ENCODE measurements around the gene SOX15.
A peak's percentile ranks its signal among the peaks of the same experiment; 100 is the strongest.

SOX15 gene

DNA sequence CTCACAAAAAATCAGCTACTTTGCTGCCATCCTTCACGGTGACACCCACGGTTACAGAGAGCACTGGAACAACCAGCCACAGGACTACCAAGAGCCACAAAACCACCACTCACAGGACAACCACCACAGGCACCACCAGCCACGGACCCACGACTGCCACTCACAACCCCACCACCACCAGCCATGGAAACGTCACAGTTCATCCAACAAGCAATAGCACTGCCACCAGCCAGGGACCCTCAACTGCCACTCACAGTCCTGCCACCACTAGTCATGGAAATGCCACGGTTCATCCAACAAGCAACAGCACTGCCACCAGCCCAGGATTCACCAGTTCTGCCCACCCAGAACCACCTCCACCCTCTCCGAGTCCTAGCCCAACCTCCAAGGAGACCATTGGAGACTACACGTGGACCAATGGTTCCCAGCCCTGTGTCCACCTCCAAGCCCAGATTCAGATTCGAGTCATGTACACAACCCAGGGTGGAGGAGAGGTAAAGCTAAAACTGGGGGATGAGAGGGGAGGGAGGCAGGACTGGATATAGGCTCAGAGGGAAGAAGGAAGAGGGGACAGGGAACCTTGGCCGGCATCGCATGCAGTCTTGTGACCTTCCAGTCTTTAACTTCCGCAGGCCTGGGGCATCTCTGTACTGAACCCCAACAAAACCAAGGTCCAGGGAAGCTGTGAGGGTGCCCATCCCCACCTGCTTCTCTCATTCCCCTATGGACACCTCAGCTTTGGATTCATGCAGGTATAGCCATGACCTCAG is 9.9 kb downstream of the SOX15 start (continued):
- TF ChIP-seq REST (tag by site-specific recombination; IDR thresholded peaks at IDR 0.05) (0 out of 2 replicates have a peak, but pooled peaks have one; percentile 44), ZNF169 (tag by site-specific recombination; IDR thresholded peaks at IDR 0.05) (0 out of 2 replicates have a peak, but pooled peaks have one; percentile 76), ZNF624 (tag by site-specific recombination; IDR thresholded peaks at IDR 0.05) (0 out of 2 replicates have a peak, but pooled peaks have one; percentile 60), KLF9 (tag by site-specific recombination; IDR thresholded peaks at IDR 0.05; ENCODE audit: low read depth) (0 out of 2 replicates have a peak, but pooled peaks have one; percentile 17), ZNF37A (tag by site-specific recombination; IDR thresholded peaks at IDR 0.05) (no peak), ZNF488 (tag by site-specific recombination; IDR thresholded peaks at IDR 0.05) (peak; percentile 71; the same call in 1 of the 2 replicates), ZNF324 (tag by site-specific recombination; IDR thresholded peaks at IDR 0.05) (no peak), ZBTB20 (tag by site-specific recombination; IDR thresholded peaks at IDR 0.05) (0 out of 2 replicates have a peak, but pooled peaks have one; percentile 13), ZNF600 (tag by site-specific recombination; IDR thresholded peaks at IDR 0.05) (peak; percentile 7; the same call in 1 of the 2 replicates), ZBTB26 (tag by site-specific recombination; optimal IDR thresholded peaks at IDR 0.05) (peak; percentile 20), ZNF2 (tag by site-specific recombination; IDR thresholded peaks at IDR 0.05) (peak; percentile 27; the same call in 1 of the 2 replicates), ZNF549 (tag by site-specific recombination; IDR thresholded peaks at IDR 0.05) (no peak), GLIS1 (tag by site-specific recombination; IDR thresholded peaks at IDR 0.05) (no peak), ZNF837 (tag by site-specific recombination; IDR thresholded peaks at IDR 0.05) (0 out of 2 replicates have a peak, but pooled peaks have one; percentile 73), ZNF426 (tag by site-specific recombination; IDR thresholded peaks at IDR 0.05) (no peak), ZNF350 (tag by site-specific recombination; IDR thresholded peaks at IDR 0.05) (no peak), ZNF660 (tag by site-specific recombination; IDR thresholded peaks at IDR 0.05) (no peak), ZNF677 (tag by site-specific recombination; IDR thresholded peaks at IDR 0.05) (no peak), ZNF776 (tag by site-specific recombination; IDR thresholded peaks at IDR 0.05; ENCODE audit: borderline replicate concordance) (no peak), SCRT1 (tag by site-specific recombination; IDR thresholded peaks at IDR 0.05; ENCODE audit: borderline replicate concordance) (no peak), ZNF76 (tag by site-specific recombination; IDR thresholded peaks at IDR 0.05; ENCODE audit: borderline replicate concordance, low read depth) (no peak), ZNF391 (tag by site-specific recombination; IDR thresholded peaks at IDR 0.05; ENCODE audit: borderline replicate concordance, low read depth) (0 out of 2 replicates have a peak, but pooled peaks have one; percentile 34), ZNF558 (tag by site-specific recombination; IDR thresholded peaks at IDR 0.05) (no peak), WT1 (tag by site-specific recombination; IDR thresholded peaks at IDR 0.05) (no peak), ZFHX2 (tag by site-specific recombination; conservative IDR thresholded peaks at IDR 0.05) (peak; percentile 59), SALL2 (tag by site-specific recombination; IDR thresholded peaks at IDR 0.05; ENCODE audit: borderline replicate concordance) (0 out of 2 replicates have a peak, but pooled peaks have one; percentile 21), ZNF155 (tag by site-specific recombination; IDR thresholded peaks at IDR 0.05) (no peak), ZNF24 (tag by site-specific recombination; IDR thresholded peaks at IDR 0.05) (no peak), EGR2 (tag by site-specific recombination; IDR thresholded peaks at IDR 0.05; ENCODE audit: low read depth) (peak; percentile 44; the same call in 1 of the 2 replicates), ZNF292 (tag by site-specific recombination; IDR thresholded peaks at IDR 0.05; ENCODE audit: borderline replicate concordance, low read depth) (no peak), KLF16 (tag by site-specific recombination; IDR thresholded peaks at IDR 0.05) (0 out of 2 replicates have a peak, but pooled peaks have one; percentile 14), ZNF610 (tag by site-specific recombination; IDR thresholded peaks at IDR 0.05; ENCODE audit: borderline replicate concordance) (no peak)
- TF ChIP-seq, protein P1, sequence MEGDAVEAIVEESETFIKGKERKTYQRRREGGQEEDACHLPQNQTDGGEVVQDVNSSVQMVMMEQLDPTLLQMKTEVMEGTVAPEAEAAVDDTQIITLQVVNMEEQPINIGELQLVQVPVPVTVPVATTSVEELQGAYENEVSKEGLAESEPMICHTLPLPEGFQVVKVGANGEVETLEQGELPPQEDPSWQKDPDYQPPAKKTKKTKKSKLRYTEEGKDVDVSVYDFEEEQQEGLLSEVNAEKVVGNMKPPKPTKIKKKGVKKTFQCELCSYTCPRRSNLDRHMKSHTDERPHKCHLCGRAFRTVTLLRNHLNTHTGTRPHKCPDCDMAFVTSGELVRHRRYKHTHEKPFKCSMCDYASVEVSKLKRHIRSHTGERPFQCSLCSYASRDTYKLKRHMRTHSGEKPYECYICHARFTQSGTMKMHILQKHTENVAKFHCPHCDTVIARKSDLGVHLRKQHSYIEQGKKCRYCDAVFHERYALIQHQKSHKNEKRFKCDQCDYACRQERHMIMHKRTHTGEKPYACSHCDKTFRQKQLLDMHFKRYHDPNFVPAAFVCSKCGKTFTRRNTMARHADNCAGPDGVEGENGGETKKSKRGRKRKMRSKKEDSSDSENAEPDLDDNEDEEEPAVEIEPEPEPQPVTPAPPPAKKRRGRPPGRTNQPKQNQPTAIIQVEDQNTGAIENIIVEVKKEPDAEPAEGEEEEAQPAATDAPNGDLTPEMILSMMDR (tag by site-specific recombination; IDR thresholded peaks at IDR 0.05), result peak; percentile 36; the same call in 1 of the 2 replicates
